ENCODE measurements around the gene TMPRSS7.

GRCh38 chr3:112122870-112123269 is 88.3 kb downstream of the TMPRSS7 start:
- no peak for TF ChIP-seq POLR2AphosphoS5 (IDR thresholded peaks at IDR 0.05)
- TF ChIP-seq, protein P1, sequence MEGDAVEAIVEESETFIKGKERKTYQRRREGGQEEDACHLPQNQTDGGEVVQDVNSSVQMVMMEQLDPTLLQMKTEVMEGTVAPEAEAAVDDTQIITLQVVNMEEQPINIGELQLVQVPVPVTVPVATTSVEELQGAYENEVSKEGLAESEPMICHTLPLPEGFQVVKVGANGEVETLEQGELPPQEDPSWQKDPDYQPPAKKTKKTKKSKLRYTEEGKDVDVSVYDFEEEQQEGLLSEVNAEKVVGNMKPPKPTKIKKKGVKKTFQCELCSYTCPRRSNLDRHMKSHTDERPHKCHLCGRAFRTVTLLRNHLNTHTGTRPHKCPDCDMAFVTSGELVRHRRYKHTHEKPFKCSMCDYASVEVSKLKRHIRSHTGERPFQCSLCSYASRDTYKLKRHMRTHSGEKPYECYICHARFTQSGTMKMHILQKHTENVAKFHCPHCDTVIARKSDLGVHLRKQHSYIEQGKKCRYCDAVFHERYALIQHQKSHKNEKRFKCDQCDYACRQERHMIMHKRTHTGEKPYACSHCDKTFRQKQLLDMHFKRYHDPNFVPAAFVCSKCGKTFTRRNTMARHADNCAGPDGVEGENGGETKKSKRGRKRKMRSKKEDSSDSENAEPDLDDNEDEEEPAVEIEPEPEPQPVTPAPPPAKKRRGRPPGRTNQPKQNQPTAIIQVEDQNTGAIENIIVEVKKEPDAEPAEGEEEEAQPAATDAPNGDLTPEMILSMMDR (IDR thresholded peaks at IDR 0.05 in 8 of 11, conservative IDR thresholded peaks at IDR 0.05 in 3 of 11), result no peak
